GM21576 (cell line): ENCODE data around the gene AMPD2.

ENCODE experiments used
- ATAC-seq: cut with Tn5 transposase; IDR thresholded peaks from one replicate; pipeline ENCODE4 v1.9.1; 2021; ENCODE audit warnings: mild to moderate bottlenecking, moderate library complexity; ENCODE audit not compliant: unreplicated experiment

The AMPD2 gene

GRCh38 chr1:109630081-109630897 is 10.7 kb downstream of the AMPD2 start:
- ATAC-seq: no peak

- no peak for ATAC-seq
Observed at GRCh38 chr1:109630898-109631512, 11.4 kb downstream of the AMPD2 start.

GRCh38 chr1:109631513-109632505 is 12.2 kb downstream of the AMPD2 start:
- no peak for ATAC-seq

- no peak for ATAC-seq
Observed at GRCh38 chr1:109632671-109633346, 13.2 kb downstream of the AMPD2 start.

GRCh38 chr1:109634292-109634691 is 14.7 kb downstream of the AMPD2 start:
- no peak for ATAC-seq

- no peak for ATAC-seq
Observed at GRCh38 chr1:109634771-109635750, 15.4 kb downstream of the AMPD2 start.

- ATAC-seq: no peak
Observed at GRCh38 chr1:109635862-109636200, 16.2 kb downstream of the AMPD2 start.

- ATAC-seq: no peak
Observed at GRCh38 chr1:109636201-109636952, 16.7 kb downstream of the AMPD2 start.

- no peak for ATAC-seq
Observed at GRCh38 chr1:109637446-109637845, 17.8 kb downstream of the AMPD2 start.

- no peak for ATAC-seq
Observed at GRCh38 chr1:109639063-109639840, 19.6 kb downstream of the AMPD2 start.

- ATAC-seq: no peak
Observed at GRCh38 chr1:109639841-109640184, 20.2 kb downstream of the AMPD2 start.

- ATAC-seq: peak; percentile 65
Observed at GRCh38 chr1:109640285-109640865, 20.7 kb downstream of the AMPD2 start.

- no peak for ATAC-seq
Observed at GRCh38 chr1:109641078-109641740, 21.6 kb downstream of the AMPD2 start.

- no peak for ATAC-seq
Observed at GRCh38 chr1:109641861-109642260, 22.2 kb downstream of the AMPD2 start.

- ATAC-seq: no peak
Observed at GRCh38 chr1:109642626-109643025, 23.0 kb downstream of the AMPD2 start.

GRCh38 chr1:109643385-109644230 is 24.0 kb downstream of the AMPD2 start:
- peak; percentile 77 for ATAC-seq
